ENCODE results near the gene MYL12A.

- no peak for TF ChIP-seq CTCF (IDR thresholded peaks at IDR 0.05)
- no peak for TF ChIP-seq POLR2A (IDR thresholded peaks at IDR 0.05)
These were observed 18.0 kb downstream of the MYL12A start for GRCh38 chr18:3265564-3266033.

Data from heart left ventricle (tissue), 13 donors.